ENCODE data around the gene NEURL1B. TPM values are rescaled to one million over a fixed set of nuclear protein-coding genes. Genes with fewer than 3 reads are reported as not detected.

The NEURL1B gene
- total RNA-seq, 6 experiments from 2014 or later = 2.0 to 8.6 (median 7.1) TPM

DNA sequence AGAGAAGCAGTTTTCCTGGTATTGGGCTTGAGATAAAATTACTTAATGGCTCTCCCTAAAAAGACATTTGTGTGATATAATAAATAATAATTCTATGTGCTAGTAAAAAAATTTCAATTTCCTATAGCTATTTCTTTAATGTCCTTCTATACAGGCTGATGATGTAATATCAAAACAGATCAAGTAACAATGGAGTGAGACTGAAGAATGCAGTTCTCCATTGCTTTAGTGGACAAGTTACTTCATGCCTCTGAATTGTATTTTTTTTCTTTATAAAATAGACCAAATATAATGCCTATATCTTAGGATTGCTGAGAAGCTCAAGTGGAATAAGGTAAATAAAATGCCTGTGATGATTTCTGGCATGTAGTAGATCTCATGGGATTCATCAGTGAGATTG is 35.6 kb upstream of the NEURL1B start:
- Mint-ChIP-seq H3K4me1 (ENCODE audit: low read depth) (peaks cover 7% of the 10 kb centered on the region), H3K36me3 (ENCODE audit: low read depth) (no peaks in the 10 kb centered on the region), H3K9me3 (peaks cover 5% of the 10 kb centered on the region), H3K27me3 (ENCODE audit: insufficient read depth) (peaks cover 34% of the 10 kb centered on the region), H3K27ac (no peak overlapping the region), H3K4me3 (no peak overlapping the region)
- no peak for DNase-seq
- TF ChIP-seq, protein P1, sequence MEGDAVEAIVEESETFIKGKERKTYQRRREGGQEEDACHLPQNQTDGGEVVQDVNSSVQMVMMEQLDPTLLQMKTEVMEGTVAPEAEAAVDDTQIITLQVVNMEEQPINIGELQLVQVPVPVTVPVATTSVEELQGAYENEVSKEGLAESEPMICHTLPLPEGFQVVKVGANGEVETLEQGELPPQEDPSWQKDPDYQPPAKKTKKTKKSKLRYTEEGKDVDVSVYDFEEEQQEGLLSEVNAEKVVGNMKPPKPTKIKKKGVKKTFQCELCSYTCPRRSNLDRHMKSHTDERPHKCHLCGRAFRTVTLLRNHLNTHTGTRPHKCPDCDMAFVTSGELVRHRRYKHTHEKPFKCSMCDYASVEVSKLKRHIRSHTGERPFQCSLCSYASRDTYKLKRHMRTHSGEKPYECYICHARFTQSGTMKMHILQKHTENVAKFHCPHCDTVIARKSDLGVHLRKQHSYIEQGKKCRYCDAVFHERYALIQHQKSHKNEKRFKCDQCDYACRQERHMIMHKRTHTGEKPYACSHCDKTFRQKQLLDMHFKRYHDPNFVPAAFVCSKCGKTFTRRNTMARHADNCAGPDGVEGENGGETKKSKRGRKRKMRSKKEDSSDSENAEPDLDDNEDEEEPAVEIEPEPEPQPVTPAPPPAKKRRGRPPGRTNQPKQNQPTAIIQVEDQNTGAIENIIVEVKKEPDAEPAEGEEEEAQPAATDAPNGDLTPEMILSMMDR (IDR thresholded peaks at IDR 0.05) = no peak

DNA sequence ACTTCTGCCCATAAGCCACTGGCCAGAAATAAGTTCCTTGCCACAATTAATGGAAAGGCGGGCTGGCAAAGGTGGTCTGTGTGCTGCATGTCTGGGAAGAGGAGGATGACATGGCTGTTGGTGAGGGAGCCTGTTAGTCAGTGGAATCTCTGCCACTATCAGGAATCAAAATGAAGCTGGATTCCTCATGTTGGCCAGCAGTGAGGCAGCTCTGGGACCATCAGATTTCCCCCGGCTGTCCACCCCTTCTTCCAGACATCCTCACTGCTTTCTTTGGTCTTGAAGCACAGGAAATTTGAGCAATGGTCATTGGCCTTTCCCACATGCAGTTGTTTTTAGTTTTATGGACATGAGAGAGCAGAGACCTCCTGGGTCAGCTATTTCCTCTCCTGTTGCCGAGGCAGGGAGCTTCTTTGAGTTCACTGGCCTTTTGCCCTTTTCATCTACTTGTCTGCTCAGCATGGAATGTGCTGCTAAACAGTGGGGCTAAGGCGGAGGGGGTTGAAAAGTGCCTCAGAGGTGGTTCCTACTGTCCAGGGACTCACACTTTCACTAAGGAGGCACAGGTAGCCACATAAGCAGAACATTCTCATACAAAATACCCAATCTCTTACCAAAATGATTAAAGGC is 34.8 kb upstream of the NEURL1B start:
- Mint-ChIP-seq H3K4me1 (ENCODE audit: low read depth) (peaks cover 7% of the 10 kb centered on the region), H3K27ac (no peak overlapping the region), H3K36me3 (ENCODE audit: low read depth) (no peaks in the 10 kb centered on the region), H3K27me3 (ENCODE audit: insufficient read depth) (peaks cover 36% of the 10 kb centered on the region), H3K4me3 (no peak overlapping the region), H3K9me3 (peaks cover 5% of the 10 kb centered on the region)
- DNase-seq = no peak
- TF ChIP-seq, protein P1 (IDR thresholded peaks at IDR 0.05) = no peak

DNA sequence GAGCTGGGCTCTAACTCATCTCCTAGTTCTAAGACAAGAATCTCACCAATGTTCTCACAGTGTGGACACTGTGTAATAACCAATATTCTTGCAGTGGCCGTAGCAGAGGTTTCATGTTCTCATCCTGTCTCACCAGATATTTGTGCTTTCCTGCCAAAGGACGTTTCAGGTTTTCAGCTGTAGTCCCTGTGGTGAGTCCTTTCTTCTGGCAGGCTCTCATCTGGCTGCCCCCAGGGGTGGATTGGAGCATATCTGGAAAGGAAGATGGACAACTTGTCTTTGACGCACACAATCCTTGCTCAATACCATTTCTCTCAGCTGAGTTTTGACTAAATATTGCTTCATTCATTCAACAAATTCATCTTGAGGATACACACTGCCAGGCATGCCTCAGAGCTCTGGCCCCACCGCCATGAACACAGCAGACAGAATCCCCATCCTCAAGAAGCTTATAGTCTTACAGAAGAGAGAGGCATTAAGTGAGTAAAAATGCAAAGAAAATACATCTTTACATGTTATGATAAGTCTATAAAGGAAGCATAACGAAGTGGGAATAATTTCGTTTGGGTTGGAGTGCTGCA is 33.8 kb upstream of the NEURL1B start:
- H3K36me3 Mint-ChIP-seq (ENCODE audit: low read depth) = no peaks in the 10 kb centered on the region
- TF ChIP-seq, protein P1 (IDR thresholded peaks at IDR 0.05) = no peak
- no peak for DNase-seq
- H3K27ac Mint-ChIP-seq = no peak overlapping the region
- peaks cover 5% of the 10 kb centered on the region for H3K9me3 Mint-ChIP-seq
- no peak overlapping the region for H3K4me3 Mint-ChIP-seq
- peaks cover 35% of the 10 kb centered on the region for H3K27me3 Mint-ChIP-seq (ENCODE audit: insufficient read depth)
- H3K4me1 Mint-ChIP-seq (ENCODE audit: low read depth) = peaks cover 7% of the 10 kb centered on the region

GRCh38 chr5:172608773-172609172 is 32.3 kb upstream of the NEURL1B start:
- no peak for DNase-seq
- peaks cover 35% of the 10 kb centered on the region for H3K27me3 Mint-ChIP-seq (ENCODE audit: insufficient read depth)
- no peaks in the 10 kb centered on the region for H3K4me1 Mint-ChIP-seq (ENCODE audit: low read depth)
- no peak overlapping the region for H3K27ac Mint-ChIP-seq
- H3K4me3 Mint-ChIP-seq = no peak overlapping the region
- H3K9me3 Mint-ChIP-seq = peaks cover 11% of the 10 kb centered on the region
- TF ChIP-seq, protein P1 (IDR thresholded peaks at IDR 0.05) = no peak
- H3K36me3 Mint-ChIP-seq (ENCODE audit: low read depth) = no peaks in the 10 kb centered on the region

DNA sequence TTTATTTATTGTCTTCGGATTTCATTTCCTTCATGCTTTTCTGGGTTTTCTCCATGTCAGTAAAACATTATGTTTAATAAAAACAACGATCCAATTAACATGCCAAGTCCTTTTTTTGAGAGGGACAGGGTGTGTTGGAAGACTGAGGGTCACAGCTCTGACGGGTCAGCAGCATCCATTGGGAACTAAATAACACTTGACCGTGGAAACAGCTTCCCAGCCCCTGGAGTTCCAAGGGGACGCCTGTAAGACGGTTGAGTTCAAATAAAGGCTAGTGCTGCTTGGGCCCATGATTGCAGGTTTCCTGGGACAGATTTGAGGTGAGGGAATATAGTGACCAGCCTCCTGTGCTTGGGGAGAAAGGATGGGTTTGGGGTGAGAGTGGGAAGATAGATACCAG is 30.4 kb upstream of the NEURL1B start:
- TF ChIP-seq, protein P1 (IDR thresholded peaks at IDR 0.05) = no peak
- peaks cover 40% of the 10 kb centered on the region for H3K27me3 Mint-ChIP-seq (ENCODE audit: insufficient read depth)
- no peak overlapping the region for H3K27ac Mint-ChIP-seq
- no peaks in the 10 kb centered on the region for H3K36me3 Mint-ChIP-seq (ENCODE audit: low read depth)
- H3K9me3 Mint-ChIP-seq = peaks cover 18% of the 10 kb centered on the region
- H3K4me1 Mint-ChIP-seq (ENCODE audit: low read depth) = no peaks in the 10 kb centered on the region
- H3K4me3 Mint-ChIP-seq = no peak overlapping the region
- DNase-seq = no peak
